Kidney (tissue), 14 donors: ENCODE data around the gene CCL28. TPM values are rescaled to one million over a fixed set of nuclear protein-coding genes. Genes with fewer than 3 reads are reported as not detected.

Source experiments
- DNase-seq, 5 donors: peaks; one replicate each; pipeline ENCODE4 v3.0.0-alpha.2; 2013 to 2020
- FAIRE-seq: peaks from 2 replicates; lab custom pipeline; 2012; peaks lifted over from hg19 to GRCh38; lab: Jason Lieb, UNC
- H3K27ac ChIP-seq, 2 donors: one replicate each; pipeline ENCODE4 v1.7.0; 2013; ENCODE audit warnings: low read depth in 2 of 2, low read length in 2 of 2, inconsistent platforms in 1 of 2
- H3K27me3 ChIP-seq: one replicate; pipeline ENCODE4 v1.7.1; 2013; ENCODE audit warnings: low read length, inconsistent platforms; ENCODE audit not compliant: control insufficient read depth, insufficient read depth
- H3K36me3 ChIP-seq, 3 donors: one replicate each; pipeline versions ENCODE4 v1.7.0 to v1.7.1; 2013; ENCODE audit warnings: low read length in 3 of 3, control low read depth in 1 of 3, inconsistent platforms in 1 of 3; ENCODE audit not compliant: insufficient read depth in 3 of 3, control insufficient read depth in 2 of 3
- H3K4me1 ChIP-seq, 3 donors: one replicate each; pipeline versions ENCODE4 v1.7.0 to v1.7.1; 2013; ENCODE audit warnings: low read length in 3 of 3, inconsistent platforms in 1 of 3, low read depth in 1 of 3; ENCODE audit not compliant: control insufficient read depth in 2 of 3, insufficient read depth in 2 of 3
- H3K4me3 ChIP-seq, 3 donors: one replicate each; pipeline versions ENCODE4 v1.7.0 to v1.8.1; 2013; ENCODE audit warnings: low read length in 3 of 3, control low read depth in 1 of 3, inconsistent platforms in 1 of 3
- H3K9ac ChIP-seq, 3 donors: one replicate each; pipeline versions ENCODE4 v1.7.0 to v1.7.1; 2013; ENCODE audit warnings: low read length in 3 of 3, control low read depth in 1 of 3, inconsistent platforms in 1 of 3
- H3K9me3 ChIP-seq, 3 donors: one replicate each; pipeline versions ENCODE4 v1.7.0 to v1.7.1; 2013; ENCODE audit warnings: low read length in 3 of 3, control low read depth in 1 of 3, inconsistent platforms in 1 of 3; ENCODE audit not compliant: control insufficient read depth in 2 of 3, insufficient read depth in 1 of 3
- CTCF ChIP-seq: IDR thresholded peaks from 3 replicates; pipeline ENCODE4 v1.5.1; 2012; ENCODE audit warnings: mild to moderate bottlenecking, moderate library complexity, borderline replicate concordance; ENCODE audit not compliant: insufficient read depth; ENCODE audit errors: extremely low read depth
- intact Hi-C: fragments of 100-400 bp; cut with DNase I; formaldehyde crosslinking; loops from one replicate; pipeline ENCODE4 v1.11.1; 2022
- polyA plus RNA-seq: library from polyadenylated mRNA; stranded (reverse); fragments of 350-450 nt; fragmentation: Illumina TruSeq; extraction: RNeasy Lipid Tissue Mini Kit (QIAGEN cat#74804); gene quantifications from one replicate; pipeline ENCODE4 v1.2.3, GENCODE V29; 2014; ENCODE audit warnings: low read depth, low replicate concordance; ENCODE audit not compliant: insufficient read depth
- total RNA-seq: library from RNA; stranded (reverse); fragmentation: NEBNext Ultra II Directional; extraction: Animal tissue kit (Norgen Biotek cat#: 25700); gene quantifications from one replicate; pipeline ENCODE4 v1.2.1, GENCODE V29; 2021
- donor health status: control.
- donor health status: control.
- donor health status: control.
- donor health status: control.
- donor health status: control.
- donor health status: DM: yes; HTN: yes; CAD: no.
- donor health status: Normal renal cell carcinoma (clear cell type).

The CCL28 gene
- total and polyA plus RNA-seq, 2 donors from 2014 or later, result 2.3 to 22.8 TPM

DNA sequence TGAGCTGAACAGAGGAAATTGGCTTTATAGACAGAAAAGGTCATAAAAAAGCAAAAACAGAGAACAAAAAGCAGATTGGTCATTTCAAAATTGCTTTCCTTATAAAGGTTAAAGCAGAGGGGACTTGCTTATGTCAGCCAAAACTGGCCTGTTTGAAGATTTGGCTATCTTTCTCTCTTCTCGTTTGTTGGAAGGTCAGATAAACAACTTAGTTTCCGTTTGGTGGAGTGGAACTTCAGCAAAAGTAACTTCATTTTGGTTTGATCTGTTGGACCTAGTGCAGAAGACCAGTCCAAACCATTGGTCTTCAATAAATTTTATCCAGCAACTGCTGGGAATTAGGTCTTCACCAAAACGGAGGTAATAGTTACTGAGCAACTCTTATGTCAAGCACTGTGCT, 53.9 kb downstream of the CCL28 start:
- no peaks in the 10 kb centered on the region for H3K36me3 ChIP-seq
- FAIRE-seq, result no peak
- no peaks in the 10 kb centered on the region for H3K9me3 ChIP-seq
- no peaks in the 10 kb centered on the region for H3K27me3 ChIP-seq
- no peak for TF ChIP-seq CTCF
- DNase-seq, result peak in 1 of 5 donors; percentile 34
- intact Hi-C loops, result no loop called here
- H3K9ac ChIP-seq, result no peak overlapping the region
- no peak overlapping the region for H3K27ac ChIP-seq
- no peak overlapping the region for H3K4me3 ChIP-seq
- peaks cover 0 to 9% (median 8%) of the 10 kb centered on the region in 3 donors for H3K4me1 ChIP-seq

DNA sequence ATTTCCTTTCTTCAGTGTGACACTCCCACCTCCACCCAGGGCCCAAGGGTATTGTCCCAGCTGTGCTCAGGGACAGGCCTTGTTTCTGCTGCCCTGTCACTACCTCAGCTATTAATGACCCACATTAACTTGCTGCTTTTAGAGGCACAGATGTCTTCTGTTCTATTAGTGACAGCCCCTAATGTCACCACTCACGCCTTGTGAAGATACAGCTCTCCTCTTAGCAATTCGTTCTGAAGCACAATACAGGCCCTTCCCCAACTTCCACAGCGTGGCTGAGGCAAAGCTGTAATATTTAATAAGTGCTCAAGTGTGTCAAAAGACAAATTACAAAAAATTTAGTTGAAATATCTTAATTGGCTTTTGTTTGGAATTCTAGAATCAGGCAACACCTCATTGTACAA, 54.3 kb downstream of the CCL28 start:
- TF ChIP-seq CTCF, result no peak
- H3K36me3 ChIP-seq, result no peaks in the 10 kb centered on the region
- H3K4me3 ChIP-seq, result no peak overlapping the region
- H3K27ac ChIP-seq, result no peak overlapping the region
- H3K4me1 ChIP-seq, result peaks cover 0 to 9% (median 8%) of the 10 kb centered on the region in 3 donors
- H3K9me3 ChIP-seq, result no peaks in the 10 kb centered on the region
- FAIRE-seq (no peak), DNase-seq (peak in 3 of 5 donors; percentile 41 to 67 (median 46))
- no peak overlapping the region for H3K9ac ChIP-seq
- intact Hi-C loops, result no loop called here
- H3K27me3 ChIP-seq, result no peaks in the 10 kb centered on the region

GRCh38 chr5:43357067-43357466, 55.1 kb downstream of the CCL28 start:
- DNase-seq, result peak in 2 of 5 donors; percentile 8 to 49
- intact Hi-C loops, result no loop called here
- H3K9ac ChIP-seq, result no peak overlapping the region
- no peaks in the 10 kb centered on the region for H3K27me3 ChIP-seq
- no peaks in the 10 kb centered on the region for H3K9me3 ChIP-seq
- no peak for FAIRE-seq
- H3K36me3 ChIP-seq, result no peaks in the 10 kb centered on the region
- no peak overlapping the region for H3K27ac ChIP-seq
- no peak overlapping the region for H3K4me3 ChIP-seq
- peaks cover 0 to 9% (median 8%) of the 10 kb centered on the region in 3 donors for H3K4me1 ChIP-seq
- TF ChIP-seq CTCF, result no peak

GRCh38 chr5:43354774-43355173, 57.4 kb downstream of the CCL28 start:
- Histone ChIP-seq H3K27ac (no peak overlapping the region), H3K9ac (no peak overlapping the region)
- FAIRE-seq, result no peak

More at GRCh38 chr5:43354774-43355173, 57.4 kb downstream of the CCL28 start:
- no peaks in the 10 kb centered on the region for H3K9me3 ChIP-seq
- intact Hi-C loops, result no loop called here
- H3K36me3 ChIP-seq, result no peaks in the 10 kb centered on the region
- TF ChIP-seq CTCF, result no peak
- no peak overlapping the region for H3K4me3 ChIP-seq
- H3K27me3 ChIP-seq, result no peaks in the 10 kb centered on the region
- DNase-seq, result no peak
- peaks cover 0 to 9% (median 8%) of the 10 kb centered on the region in 3 donors for H3K4me1 ChIP-seq
